Gastrocnemius medialis (tissue), 4 donors: ENCODE results near the gene TSSC4.

Experiments
- POLR2A ChIP-seq, 2 donors: fragments of 450-650 bp; IDR thresholded peaks; one replicate each; pipeline ENCODE4 v1.6.1; 2017; ENCODE audit warnings: antibody characterized with exemption in 2 of 2, mild to moderate bottlenecking in 2 of 2, moderate library complexity in 2 of 2
- TF ChIP-seq, protein P1 (sequence below), 5 experiments: fragments of 450-650 bp in 3 of 5; fragments of 200-600 bp in 2 of 5; sonication (generic) in 2 of 5; IDR thresholded peaks in 4 of 5; conservative IDR thresholded peaks in 1 of 5; 1 replicate in 4 of 5; 2 replicates in 1 of 5; pipeline ENCODE4 v1.5.1; 2016 to 2019; ENCODE audit warnings: antibody characterized with exemption in 5 of 5, mild to moderate bottlenecking in 3 of 5, moderate library complexity in 3 of 5

DNA sequence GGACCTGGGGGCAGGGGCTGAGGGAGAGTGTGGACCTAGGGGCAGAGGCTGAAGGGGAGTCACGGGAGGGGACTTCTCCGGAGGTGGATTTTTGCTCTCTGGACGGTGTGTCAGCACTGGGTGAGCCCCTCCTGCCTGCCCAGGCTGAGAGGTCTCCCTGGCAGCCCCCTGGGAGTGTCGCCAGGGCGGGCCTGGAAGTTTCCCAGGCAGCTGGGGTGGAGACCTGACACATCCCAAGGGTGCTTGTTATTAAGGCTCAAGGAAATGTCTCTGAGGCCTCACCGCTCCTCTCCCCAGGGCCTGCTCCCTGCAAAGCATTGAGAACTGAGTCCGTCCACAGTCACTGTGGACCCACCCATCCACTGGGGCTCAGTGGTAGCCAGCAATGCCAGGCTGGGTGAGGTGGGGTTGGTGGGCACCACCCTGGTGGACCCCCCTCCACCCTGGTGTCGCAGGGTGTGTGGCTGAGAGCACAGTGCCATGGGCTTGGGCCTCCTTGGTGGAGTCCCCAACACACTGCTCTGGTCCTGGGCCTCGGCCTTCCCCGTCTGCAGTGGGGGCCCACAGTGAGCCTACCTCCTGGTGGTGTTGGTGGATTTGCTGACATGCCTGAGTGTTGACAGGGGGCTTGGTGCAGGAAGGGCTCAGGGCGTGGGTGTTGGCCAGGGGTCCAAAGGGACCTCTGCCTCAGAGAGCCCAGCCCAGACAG is 20.9 kb upstream of the TSSC4 start:
- TF ChIP-seq, protein P1, sequence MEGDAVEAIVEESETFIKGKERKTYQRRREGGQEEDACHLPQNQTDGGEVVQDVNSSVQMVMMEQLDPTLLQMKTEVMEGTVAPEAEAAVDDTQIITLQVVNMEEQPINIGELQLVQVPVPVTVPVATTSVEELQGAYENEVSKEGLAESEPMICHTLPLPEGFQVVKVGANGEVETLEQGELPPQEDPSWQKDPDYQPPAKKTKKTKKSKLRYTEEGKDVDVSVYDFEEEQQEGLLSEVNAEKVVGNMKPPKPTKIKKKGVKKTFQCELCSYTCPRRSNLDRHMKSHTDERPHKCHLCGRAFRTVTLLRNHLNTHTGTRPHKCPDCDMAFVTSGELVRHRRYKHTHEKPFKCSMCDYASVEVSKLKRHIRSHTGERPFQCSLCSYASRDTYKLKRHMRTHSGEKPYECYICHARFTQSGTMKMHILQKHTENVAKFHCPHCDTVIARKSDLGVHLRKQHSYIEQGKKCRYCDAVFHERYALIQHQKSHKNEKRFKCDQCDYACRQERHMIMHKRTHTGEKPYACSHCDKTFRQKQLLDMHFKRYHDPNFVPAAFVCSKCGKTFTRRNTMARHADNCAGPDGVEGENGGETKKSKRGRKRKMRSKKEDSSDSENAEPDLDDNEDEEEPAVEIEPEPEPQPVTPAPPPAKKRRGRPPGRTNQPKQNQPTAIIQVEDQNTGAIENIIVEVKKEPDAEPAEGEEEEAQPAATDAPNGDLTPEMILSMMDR (IDR thresholded peaks at IDR 0.05 in 4 of 5, conservative IDR thresholded peaks at IDR 0.05 in 1 of 5) = no peak
- TF ChIP-seq POLR2A (IDR thresholded peaks at IDR 0.05) = no peak
